Peyer's patch (tissue), 4 donors: ENCODE measurements around the gene TSC22D3. TPM values are rescaled to one million over a fixed set of nuclear protein-coding genes. Genes with fewer than 3 reads are reported as not detected.
A peak's percentile ranks its signal among the peaks of the same experiment; 100 is the strongest.

ENCODE experiments used
- DNase-seq, 3 donors: peaks; one replicate each; pipeline ENCODE4 v3.0.0-alpha.2; 2017 to 2019
- H3K27ac ChIP-seq, 4 donors: fragments of 200-600 bp; sonication (generic); one replicate each; pipeline ENCODE4 v1.5.1; 2016 to 2019
- H3K27me3 ChIP-seq, 2 donors: fragments of 200-600 bp; sonication (generic); one replicate each; pipeline ENCODE4 v1.5.1; 2019
- H3K36me3 ChIP-seq, 3 donors: fragments of 200-600 bp; sonication (generic); one replicate each; pipeline ENCODE4 v1.5.1; 2016 to 2019
- H3K4me1 ChIP-seq, 4 donors: fragments of 200-600 bp; sonication (generic); one replicate each; pipeline ENCODE4 v1.5.1; 2016 to 2019
- H3K4me3 ChIP-seq, 4 donors: fragments of 200-600 bp; sonication (generic); 1 replicate in 3 of 4; 2 replicates in 1 of 4; pipeline ENCODE4 v1.5.1; 2016 to 2019; ENCODE audit warnings: mild to moderate bottlenecking in 1 of 4
- H3K9me3 ChIP-seq, 4 donors: fragments of 200-600 bp; sonication (generic); one replicate each; pipeline ENCODE4 v1.5.1; 2016 to 2019; ENCODE audit warnings: mild to moderate bottlenecking in 1 of 4
- CTCF ChIP-seq, 6 experiments: fragments of 450-650 bp in 4 of 6; fragments of 200-600 bp in 2 of 6; sonication (generic) in 1 of 6; IDR thresholded peaks; one replicate each; pipeline ENCODE4 v1.5.1; 2017 to 2019; ENCODE audit warnings: antibody characterized with exemption in 6 of 6, mild to moderate bottlenecking in 3 of 6, moderate library complexity in 1 of 6
- POLR2A ChIP-seq, 2 donors: fragments of 450-650 bp; IDR thresholded peaks; one replicate each; pipeline ENCODE4 v1.5.1; 2017; ENCODE audit warnings: antibody characterized with exemption in 2 of 2, mild to moderate bottlenecking in 2 of 2, moderate library complexity in 2 of 2
- total RNA-seq, 4 donors: library from RNA; depleted of rRNA; stranded (reverse); fragments of >200 nt; gene quantifications; one replicate each; pipeline ENCODE4 v1.1.0, GENCODE V29; 2016

Gene TSC22D3
- total RNA-seq, 4 donors from 2014 or later = 185 to 1,146 (median 313) TPM

DNA sequence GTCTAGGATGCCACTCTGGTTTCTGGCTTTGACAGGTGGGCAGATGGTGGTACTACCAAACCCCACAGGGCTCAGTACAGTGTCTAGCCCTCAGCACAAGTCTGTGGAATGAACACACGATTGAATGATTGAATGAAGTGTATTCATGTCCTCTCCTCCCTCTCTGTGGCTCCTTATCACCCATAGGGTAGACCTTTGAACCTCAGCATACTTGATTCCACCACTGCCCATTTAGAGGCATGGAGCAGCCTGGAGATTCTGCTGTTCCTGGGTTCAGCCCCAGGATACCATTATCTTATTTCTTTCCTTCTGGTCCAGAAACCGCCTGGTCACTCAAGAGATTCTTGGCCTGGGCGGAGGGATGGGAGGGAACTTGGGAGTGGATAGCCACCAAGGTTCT, 93.3 kb downstream of the TSC22D3 start:
- no peak overlapping the region for H3K4me3 ChIP-seq
- no peaks in the 10 kb centered on the region for H3K27me3 ChIP-seq
- TF ChIP-seq POLR2A (IDR thresholded peaks at IDR 0.05) (peak in 1 of 2 donors; percentile 12), CTCF (IDR thresholded peaks at IDR 0.05) (no peak)
- DNase-seq = no peak
- H3K9me3 ChIP-seq = no peaks in the 10 kb centered on the region
- H3K4me1 ChIP-seq = peaks cover 5 to 43% (median 9%) of the 10 kb centered on the region in 4 donors
- peak overlapping the region; percentile 42 to 84 (median 59) for H3K27ac ChIP-seq
- H3K36me3 ChIP-seq = no peaks in the 10 kb centered on the region

- no peak for TF ChIP-seq CTCF (IDR thresholded peaks at IDR 0.05)
- TF ChIP-seq POLR2A (IDR thresholded peaks at IDR 0.05) = peak in 1 of 2 donors; percentile 36
- DNase-seq = peak; percentile 56 to 94 (median 88)
- Histone ChIP-seq H3K27me3 (no peaks in the 10 kb centered on the region), H3K4me3 (no peak overlapping the region), H3K27ac (peak overlapping the region; percentile 91 to 98 (median 94)), H3K9me3 (no peaks in the 10 kb centered on the region), H3K36me3 (no peaks in the 10 kb centered on the region), H3K4me1 (peaks cover 5 to 37% (median 8%) of the 10 kb centered on the region in 4 donors)
Observed at GRCh38 chrX:107678957-107679740, 96.4 kb downstream of the TSC22D3 start.

GRCh38 chrX:107677909-107678308, 97.7 kb downstream of the TSC22D3 start:
- peaks cover 4 to 32% (median 7%) of the 10 kb centered on the region in 4 donors for H3K4me1 ChIP-seq
- H3K27me3 ChIP-seq = no peaks in the 10 kb centered on the region
- no peaks in the 10 kb centered on the region for H3K9me3 ChIP-seq
- no peak for TF ChIP-seq CTCF (IDR thresholded peaks at IDR 0.05)
- TF ChIP-seq POLR2A (IDR thresholded peaks at IDR 0.05) = no peak
- H3K4me3 ChIP-seq = no peak overlapping the region
- peak overlapping the region; percentile 91 to 98 (median 94) for H3K27ac ChIP-seq
- H3K36me3 ChIP-seq = no peaks in the 10 kb centered on the region
- no peak for DNase-seq

DNA sequence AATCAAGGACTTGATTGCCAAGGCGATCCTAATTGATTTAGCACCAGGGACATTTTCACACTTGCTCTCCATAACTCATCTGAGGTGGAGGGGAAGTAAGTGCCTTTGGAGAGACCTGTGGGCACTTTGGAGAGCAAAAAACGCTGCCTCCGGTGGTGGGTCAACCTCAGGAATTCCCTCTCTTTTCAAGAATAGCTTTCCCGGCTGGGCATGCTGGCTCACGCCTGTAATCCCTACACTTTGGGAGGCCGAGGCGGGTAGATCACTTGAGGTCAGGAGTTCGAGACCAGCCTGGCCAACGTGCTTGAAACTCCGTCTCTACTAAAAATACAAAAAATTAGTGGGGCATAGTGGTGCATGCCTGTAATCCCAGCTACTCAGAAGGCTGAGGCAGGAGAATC, 98.1 kb downstream of the TSC22D3 start:
- Histone ChIP-seq H3K27me3 (no peaks in the 10 kb centered on the region), H3K36me3 (no peaks in the 10 kb centered on the region), H3K9me3 (no peaks in the 10 kb centered on the region), H3K4me3 (peak overlapping the region in 2 of 4 donors; percentile 54 to 60), H3K27ac (peak overlapping the region; percentile 91 to 98 (median 94)), H3K4me1 (peaks cover 4 to 28% (median 6%) of the 10 kb centered on the region in 4 donors)
- TF ChIP-seq CTCF (IDR thresholded peaks at IDR 0.05) (no peak), POLR2A (IDR thresholded peaks at IDR 0.05) (no peak)
- DNase-seq = no peak

- peak; percentile 62 to 90 (median 87) for DNase-seq
- Histone ChIP-seq H3K4me1 (peaks cover 4 to 21% (median 5%) of the 10 kb centered on the region in 4 donors), H3K4me3 (peak overlapping the region; percentile 44 to 60 (median 50)), H3K36me3 (no peaks in the 10 kb centered on the region), H3K9me3 (no peaks in the 10 kb centered on the region), H3K27me3 (no peaks in the 10 kb centered on the region), H3K27ac (peak overlapping the region; percentile 91 to 98 (median 94))
- peak in 1 of 6 experiments; percentile 4 for TF ChIP-seq CTCF (IDR thresholded peaks at IDR 0.05)
- peak; percentile 47 to 70 for TF ChIP-seq POLR2A (IDR thresholded peaks at IDR 0.05)
Observed at GRCh38 chrX:107676559-107677378, 98.8 kb downstream of the TSC22D3 start.
